HEK293 (cell line): ENCODE measurements around the gene KDELR1.

Experiments
- CTCF ChIA-PET: fragments of 350-600 bp; formaldehyde crosslinking; extraction: SDS; loops from one replicate; lab custom pipeline; 2021; ENCODE audit warnings: antibody characterized with exemption; lab: Yijun Ruan, JAX
- POLR2A ChIA-PET: fragments of 300-600 bp; formaldehyde crosslinking; extraction: SDS; loops from one replicate; lab custom pipeline; 2020; ENCODE audit warnings: antibody characterized with exemption, inconsistent platforms; lab: Yijun Ruan, JAX
- H3K27ac ChIP-seq: fragments of 200-500 bp; sonication (Bioruptor generic); 2 replicates; pipeline ENCODE4 v1.5.1; 2014; ENCODE audit warnings: low read depth, low read length, control low read depth, inconsistent platforms; ENCODE audit errors: extremely low read depth
- H3K36me3 ChIP-seq, 2 experiments: fragments of 200-500 bp in 1 of 2; sonication (Bioruptor generic) in 1 of 2; 1 replicate in 1 of 2; 2 replicates in 1 of 2; pipeline ENCODE4 v1.5.1; 2014 to 2017; ENCODE audit warnings: inconsistent platforms in 2 of 2, low read length in 2 of 2; ENCODE audit not compliant: control insufficient read depth in 2 of 2, insufficient read depth in 1 of 2
- H3K4me1 ChIP-seq: fragments of 200-500 bp; sonication (Bioruptor generic); 2 replicates; pipeline ENCODE4 v1.5.1; 2014; ENCODE audit warnings: mild to moderate bottlenecking, low read length, inconsistent platforms; ENCODE audit not compliant: control insufficient read depth, insufficient read depth
- H3K4me3 ChIP-seq: 2 replicates; pipeline ENCODE4 v1.5.1; 2011; ENCODE audit warnings: low read depth, mild to moderate bottlenecking, control low read depth, low read length, moderate library complexity
- H3K9me3 ChIP-seq: fragments of 200-500 bp; sonication (Bioruptor generic); 2 replicates; pipeline ENCODE4 v1.5.1; 2014; ENCODE audit warnings: low read depth, low read length, inconsistent platforms; ENCODE audit not compliant: control insufficient read depth, insufficient read depth
- BCL11B ChIP-seq: fragments of 450-650 bp; formaldehyde crosslinking; IDR thresholded peaks from 2 replicates; pipeline ENCODE4 v1.5.1; 2016; ENCODE audit warnings: low read depth, missing biosample characterization, missing genetic modification characterization
- FEZF1 ChIP-seq: fragments of 450-650 bp; formaldehyde crosslinking; IDR thresholded peaks from 2 replicates; pipeline ENCODE4 v1.5.1; 2016; ENCODE audit warnings: missing biosample characterization, missing genetic modification characterization
- GLI4 ChIP-seq: fragments of 450-650 bp; formaldehyde crosslinking; IDR thresholded peaks from 2 replicates; pipeline ENCODE4 v1.5.1; 2016; ENCODE audit warnings: missing biosample characterization, missing genetic modification characterization
- GLIS1 ChIP-seq: fragments of 450-650 bp; formaldehyde crosslinking; IDR thresholded peaks from 2 replicates; pipeline ENCODE4 v1.5.1; 2016; ENCODE audit warnings: missing biosample characterization, missing genetic modification characterization
- RBAK ChIP-seq: fragments of 450-650 bp; formaldehyde crosslinking; IDR thresholded peaks from 2 replicates; pipeline ENCODE4 v1.5.1; 2016; ENCODE audit warnings: missing biosample characterization, missing genetic modification characterization
- SCRT2 ChIP-seq: fragments of 450-650 bp; formaldehyde crosslinking; IDR thresholded peaks from 2 replicates; pipeline ENCODE4 v1.5.1; 2016; ENCODE audit warnings: missing biosample characterization, missing genetic modification characterization
- TCF7L2 ChIP-seq: IDR thresholded peaks from 2 replicates; pipeline ENCODE4 v1.6.1; 2011; ENCODE audit warnings: low read depth, mild to moderate bottlenecking, inconsistent platforms, low read length, moderate library complexity, borderline replicate concordance
- ZBTB17 ChIP-seq: fragments of 450-650 bp; formaldehyde crosslinking; IDR thresholded peaks from 2 replicates; pipeline ENCODE4 v1.5.1; 2016; ENCODE audit warnings: missing biosample characterization, missing genetic modification characterization
- ZFHX2 ChIP-seq: fragments of 450-650 bp; formaldehyde crosslinking; conservative IDR thresholded peaks from 2 replicates; pipeline ENCODE4 v1.5.1; 2016; ENCODE audit warnings: missing biosample characterization, missing genetic modification characterization
- ZNF211 ChIP-seq: fragments of 450-650 bp; formaldehyde crosslinking; IDR thresholded peaks from 2 replicates; pipeline ENCODE4 v1.5.1; 2016; ENCODE audit warnings: low read depth, missing biosample characterization, missing genetic modification characterization
- ZNF221 ChIP-seq: fragments of 450-650 bp; formaldehyde crosslinking; IDR thresholded peaks from 2 replicates; pipeline ENCODE4 v1.5.1; 2017; ENCODE audit warnings: missing biosample characterization, missing genetic modification characterization, borderline replicate concordance
- ZNF266 ChIP-seq: fragments of 450-650 bp; formaldehyde crosslinking; IDR thresholded peaks from 2 replicates; pipeline ENCODE4 v1.5.1; 2016; ENCODE audit warnings: missing biosample characterization, missing genetic modification characterization, low read depth
- ZNF335 ChIP-seq: fragments of 450-650 bp; formaldehyde crosslinking; conservative IDR thresholded peaks from 2 replicates; pipeline ENCODE4 v1.5.1; 2016; ENCODE audit warnings: missing biosample characterization, missing genetic modification characterization
- ZNF433 ChIP-seq: fragments of 450-650 bp; formaldehyde crosslinking; IDR thresholded peaks from 2 replicates; pipeline ENCODE4 v1.5.1; 2016; ENCODE audit warnings: missing biosample characterization, missing genetic modification characterization, low read depth
- ZNF514 ChIP-seq: fragments of 450-650 bp; formaldehyde crosslinking; IDR thresholded peaks from 2 replicates; pipeline ENCODE4 v1.5.1; 2016; ENCODE audit warnings: missing biosample characterization, missing genetic modification characterization
- ZNF624 ChIP-seq: fragments of 450-650 bp; formaldehyde crosslinking; IDR thresholded peaks from 2 replicates; pipeline ENCODE4 v1.5.1; 2017; ENCODE audit warnings: missing biosample characterization, missing genetic modification characterization
- ZNF626 ChIP-seq: fragments of 450-650 bp; sonication (Bioruptor Pico); formaldehyde crosslinking; IDR thresholded peaks from 2 replicates; pipeline ENCODE4 v1.5.1; 2018; ENCODE audit warnings: missing biosample characterization, missing genetic modification characterization, inconsistent platforms
- ZNF658 ChIP-seq: fragments of 450-650 bp; formaldehyde crosslinking; IDR thresholded peaks from 2 replicates; pipeline ENCODE4; 2016; ENCODE audit warnings: missing biosample characterization, missing genetic modification characterization
- ZNF664 ChIP-seq: fragments of 450-650 bp; formaldehyde crosslinking; IDR thresholded peaks from 2 replicates; pipeline ENCODE4 v1.5.1; 2016; ENCODE audit warnings: missing biosample characterization, missing genetic modification characterization
- ZNF692 ChIP-seq: fragments of 450-650 bp; formaldehyde crosslinking; IDR thresholded peaks from 2 replicates; pipeline ENCODE4 v1.5.1; 2016; ENCODE audit warnings: missing biosample characterization, missing genetic modification characterization
- ZNF777 ChIP-seq: fragments of 450-650 bp; formaldehyde crosslinking; IDR thresholded peaks from 2 replicates; pipeline ENCODE4 v1.5.1; 2017; ENCODE audit warnings: missing biosample characterization, missing genetic modification characterization, borderline replicate concordance
- ZNF785 ChIP-seq: fragments of 450-650 bp; formaldehyde crosslinking; IDR thresholded peaks from 2 replicates; pipeline ENCODE4 v1.5.1; 2016; ENCODE audit warnings: missing biosample characterization, missing genetic modification characterization
- ZXDB ChIP-seq: fragments of 450-650 bp; formaldehyde crosslinking; IDR thresholded peaks from 2 replicates; pipeline ENCODE4 v1.5.1; 2016; ENCODE audit warnings: missing biosample characterization, missing genetic modification characterization
- TF ChIP-seq, protein P1 (sequence below): fragments of 450-650 bp; formaldehyde crosslinking; IDR thresholded peaks from 2 replicates; pipeline ENCODE4 v1.5.1; 2016; ENCODE audit warnings: missing biosample characterization, missing genetic modification characterization
- TF ChIP-seq, protein P2 (sequence below): fragments of 450-650 bp; formaldehyde crosslinking; conservative IDR thresholded peaks from 2 replicates; pipeline ENCODE4 v1.5.1; 2016; ENCODE audit warnings: low read depth, missing biosample characterization, missing genetic modification characterization

KDELR1 gene

GRCh38 chr19:48355365-48355954 is 35.9 kb downstream of the KDELR1 start:
- Histone ChIP-seq H3K9me3 (no peaks in the 10 kb centered on the region), H3K36me3 (peaks cover 0 to 3% of the 10 kb centered on the region in 2 experiments; a peak in 2 of 3 replicates), H3K4me3 (no peak overlapping the region), H3K27ac (no peak overlapping the region), H3K4me1 (no peaks in the 10 kb centered on the region)
- no peak for TF ChIP-seq ZNF777 (tag by site-specific recombination)
- CTCF ChIA-PET, result interaction anchor here (0.9 to 1.4 kb wide), 2 partner anchors 8 to 153 kb away, joined by 3 to 6 read pairs; no protein-coding TSS in a partner anchor
- POLR2A ChIA-PET, result interaction anchor here (0.7 kb wide), 1 partner anchor 268 kb away, joined by 5 read pairs; no protein-coding TSS in a partner anchor

DNA sequence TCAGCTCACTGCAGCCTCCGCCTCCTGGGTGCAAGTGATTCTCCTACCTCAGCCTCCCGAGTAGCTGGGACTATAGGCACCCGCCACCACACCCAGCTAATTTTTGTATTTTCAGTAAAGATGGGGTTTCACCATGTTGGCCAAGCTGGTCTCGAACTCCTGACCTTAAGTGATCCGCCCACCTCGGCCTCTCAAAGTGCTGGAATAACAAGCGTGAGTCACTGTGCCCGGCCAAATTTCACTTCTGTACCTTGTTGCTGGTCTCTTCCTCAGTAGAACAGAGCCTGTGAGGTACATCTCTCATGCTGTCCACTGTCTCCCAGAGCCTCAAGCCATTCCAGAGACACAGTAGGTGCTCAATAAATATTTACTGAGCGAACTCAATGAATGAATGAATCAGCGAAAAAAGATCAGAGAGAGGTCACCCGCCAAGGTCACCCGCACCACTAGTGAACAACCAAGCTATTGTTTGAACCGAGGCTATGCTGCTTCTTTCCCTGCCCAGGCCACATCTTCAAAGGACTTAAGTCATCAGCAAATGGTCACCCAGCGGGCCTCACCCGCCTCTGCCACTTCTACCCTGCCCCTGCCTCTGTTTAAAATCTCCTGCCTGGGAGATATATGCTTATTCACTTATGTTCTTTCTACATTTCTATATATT is 36.9 kb downstream of the KDELR1 start:
- no peak overlapping the region for H3K27ac ChIP-seq
- POLR2A ChIA-PET, result interaction anchor here (0.6 to 1.2 kb wide), 4 partner anchors 8 to 157 kb away, joined by 3 to 5 read pairs (median 4); partner anchors contain the start of genes EMP3, SYNGR4 and TMEM143
- TF ChIP-seq GLIS1 (tag by site-specific recombination) (no peak), ZFHX2 (0 out of 2 replicates have a peak, but pooled peaks have one; percentile 9), ZNF692 (no peak), SCRT2 (tag by site-specific recombination) (no peak), TCF7L2 (peak; percentile 31; the same call in 1 of the 2 replicates), BCL11B (tag by site-specific recombination) (no peak), FEZF1 (tag by site-specific recombination) (peak; percentile 47; the same call in 1 of the 2 replicates), ZNF664 (peak; percentile 89), ZNF221 (tag by site-specific recombination) (no peak), ZBTB17 (tag by site-specific recombination) (no peak), ZNF211 (tag by site-specific recombination) (no peak), ZNF785 (no peak), ZNF658 (no peak), GLI4 (tag by site-specific recombination) (no peak)
- TF ChIP-seq, all 188 proteins: peak for 4
- CTCF ChIA-PET, result interaction anchor here (0.6 to 1.4 kb wide), 4 partner anchors 7 to 154 kb away, joined by 3 to 6 read pairs (median 3); no protein-coding TSS in a partner anchor
- Histone ChIP-seq H3K36me3 (no peaks in the 10 kb centered on the region; a peak in 1 of 3 replicates), H3K4me1 (no peaks in the 10 kb centered on the region), H3K9me3 (no peaks in the 10 kb centered on the region), H3K4me3 (no peak overlapping the region)

DNA sequence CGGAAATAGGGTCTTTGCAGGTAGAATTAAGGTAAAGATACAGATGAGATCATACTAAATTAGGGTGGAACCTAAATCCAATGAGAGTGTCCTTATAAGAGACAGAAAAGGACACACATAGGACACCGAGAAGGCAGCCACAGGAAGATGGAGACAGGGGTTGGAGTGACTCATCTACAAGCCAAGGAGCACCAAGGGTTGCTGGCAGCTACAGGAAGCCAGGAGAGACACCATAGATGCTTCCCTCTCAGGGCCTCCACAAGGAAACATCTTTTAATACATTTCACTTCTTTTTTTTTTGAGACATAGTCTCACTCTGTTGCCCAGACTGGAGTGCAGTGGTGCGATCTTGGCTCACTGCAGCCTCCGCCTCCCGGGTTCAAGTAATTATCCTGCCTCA is 37.7 kb downstream of the KDELR1 start:
- H3K36me3 ChIP-seq, result no peaks in the 10 kb centered on the region; a peak in 1 of 3 replicates
- H3K4me3 ChIP-seq, result no peak overlapping the region
- no peaks in the 10 kb centered on the region for H3K9me3 ChIP-seq
- POLR2A ChIA-PET, result interaction anchor here (1.2 kb wide), 2 partner anchors 9 to 28 kb away, joined by 3 to 5 read pairs; partner anchors contain the start of gene EMP3
- H3K4me1 ChIP-seq, result no peaks in the 10 kb centered on the region
- H3K27ac ChIP-seq, result no peak overlapping the region
- CTCF ChIA-PET, result interaction anchor here (0.6 to 0.7 kb wide), 2 partner anchors 35 to 136 kb away, joined by 3 to 5 read pairs; no protein-coding TSS in a partner anchor
- TF ChIP-seq, protein P1, sequence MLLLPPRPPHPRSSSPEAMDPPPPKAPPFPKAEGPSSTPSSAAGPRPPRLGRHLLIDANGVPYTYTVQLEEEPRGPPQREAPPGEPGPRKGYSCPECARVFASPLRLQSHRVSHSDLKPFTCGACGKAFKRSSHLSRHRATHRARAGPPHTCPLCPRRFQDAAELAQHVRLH, result no peak
- TF ChIP-seq RBAK (tag by site-specific recombination) (no peak), SCRT2 (tag by site-specific recombination) (no peak), ZNF626 (tag by site-specific recombination) (no peak), ZNF624 (tag by site-specific recombination) (no peak), ZNF335 (tag by site-specific recombination) (no peak), ZNF266 (tag by site-specific recombination) (no peak), ZXDB (tag by site-specific recombination) (no peak), ZNF433 (tag by site-specific recombination) (no peak), ZNF514 (tag by site-specific recombination) (no peak)
- TF ChIP-seq, protein P2, sequence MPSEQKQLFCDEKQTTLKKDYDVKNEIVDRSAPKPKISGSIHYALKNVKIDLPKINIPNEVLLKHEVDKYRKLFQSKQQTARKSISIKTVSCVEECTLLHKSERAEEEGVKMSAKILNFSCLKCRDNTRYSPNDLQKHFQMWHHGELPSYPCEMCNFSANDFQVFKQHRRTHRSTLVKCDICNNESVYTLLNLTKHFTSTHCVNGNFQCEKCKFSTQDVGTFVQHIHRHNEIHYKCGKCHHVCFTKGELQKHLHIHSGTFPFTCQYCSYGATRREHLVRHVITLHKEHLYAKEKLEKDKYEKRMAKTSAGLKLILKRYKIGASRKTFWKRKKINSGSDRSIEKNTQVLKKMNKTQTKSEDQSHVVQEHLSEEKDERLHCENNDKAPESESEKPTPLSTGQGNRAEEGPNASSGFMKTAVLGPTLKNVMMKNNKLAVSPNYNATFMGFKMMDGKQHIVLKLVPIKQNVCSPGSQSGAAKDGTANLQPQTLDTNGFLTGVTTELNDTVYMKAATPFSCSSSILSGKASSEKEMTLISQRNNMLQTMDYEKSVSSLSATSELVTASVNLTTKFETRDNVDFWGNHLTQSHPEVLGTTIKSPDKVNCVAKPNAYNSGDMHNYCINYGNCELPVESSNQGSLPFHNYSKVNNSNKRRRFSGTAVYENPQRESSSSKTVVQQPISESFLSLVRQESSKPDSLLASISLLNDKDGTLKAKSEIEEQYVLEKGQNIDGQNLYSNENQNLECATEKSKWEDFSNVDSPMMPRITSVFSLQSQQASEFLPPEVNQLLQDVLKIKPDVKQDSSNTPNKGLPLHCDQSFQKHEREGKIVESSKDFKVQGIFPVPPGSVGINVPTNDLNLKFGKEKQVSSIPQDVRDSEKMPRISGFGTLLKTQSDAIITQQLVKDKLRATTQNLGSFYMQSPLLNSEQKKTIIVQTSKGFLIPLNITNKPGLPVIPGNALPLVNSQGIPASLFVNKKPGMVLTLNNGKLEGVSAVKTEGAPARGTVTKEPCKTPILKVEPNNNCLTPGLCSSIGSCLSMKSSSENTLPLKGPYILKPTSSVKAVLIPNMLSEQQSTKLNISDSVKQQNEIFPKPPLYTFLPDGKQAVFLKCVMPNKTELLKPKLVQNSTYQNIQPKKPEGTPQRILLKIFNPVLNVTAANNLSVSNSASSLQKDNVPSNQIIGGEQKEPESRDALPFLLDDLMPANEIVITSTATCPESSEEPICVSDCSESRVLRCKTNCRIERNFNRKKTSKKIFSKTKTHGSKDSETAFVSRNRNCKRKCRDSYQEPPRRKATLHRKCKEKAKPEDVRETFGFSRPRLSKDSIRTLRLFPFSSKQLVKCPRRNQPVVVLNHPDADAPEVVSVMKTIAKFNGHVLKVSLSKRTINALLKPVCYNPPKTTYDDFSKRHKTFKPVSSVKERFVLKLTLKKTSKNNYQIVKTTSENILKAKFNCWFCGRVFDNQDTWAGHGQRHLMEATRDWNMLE (tag by site-specific recombination), result no peak
